NCI-H1694 (cell line): ENCODE results near the gene CYP1A2.
"Not testable (repeated sequence)": the region's sequence is repeated elsewhere in the genome, so short reads cannot be mapped to it uniquely, and the experiment has no call there.

Experiments used
- DNase-seq: peaks from one replicate; lab custom pipeline; 2025; lab: John Stamatoyannopoulos, UW

The CYP1A2 gene, protein sequence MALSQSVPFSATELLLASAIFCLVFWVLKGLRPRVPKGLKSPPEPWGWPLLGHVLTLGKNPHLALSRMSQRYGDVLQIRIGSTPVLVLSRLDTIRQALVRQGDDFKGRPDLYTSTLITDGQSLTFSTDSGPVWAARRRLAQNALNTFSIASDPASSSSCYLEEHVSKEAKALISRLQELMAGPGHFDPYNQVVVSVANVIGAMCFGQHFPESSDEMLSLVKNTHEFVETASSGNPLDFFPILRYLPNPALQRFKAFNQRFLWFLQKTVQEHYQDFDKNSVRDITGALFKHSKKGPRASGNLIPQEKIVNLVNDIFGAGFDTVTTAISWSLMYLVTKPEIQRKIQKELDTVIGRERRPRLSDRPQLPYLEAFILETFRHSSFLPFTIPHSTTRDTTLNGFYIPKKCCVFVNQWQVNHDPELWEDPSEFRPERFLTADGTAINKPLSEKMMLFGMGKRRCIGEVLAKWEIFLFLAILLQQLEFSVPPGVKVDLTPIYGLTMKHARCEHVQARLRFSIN

GRCh38 chr15:74748322-74748946, at the start of gene CYP1A2:
Gene CYP1A2, plus strand, starts transcription at chr15:74748845. Its CDS starts 894 bp downstream, at chr15:74749739.
- no peak for DNase-seq

- no peak for DNase-seq
Measured at GRCh38 chr15:74709011-74709410, 39.6 kb upstream of the CYP1A2 start.

DNA sequence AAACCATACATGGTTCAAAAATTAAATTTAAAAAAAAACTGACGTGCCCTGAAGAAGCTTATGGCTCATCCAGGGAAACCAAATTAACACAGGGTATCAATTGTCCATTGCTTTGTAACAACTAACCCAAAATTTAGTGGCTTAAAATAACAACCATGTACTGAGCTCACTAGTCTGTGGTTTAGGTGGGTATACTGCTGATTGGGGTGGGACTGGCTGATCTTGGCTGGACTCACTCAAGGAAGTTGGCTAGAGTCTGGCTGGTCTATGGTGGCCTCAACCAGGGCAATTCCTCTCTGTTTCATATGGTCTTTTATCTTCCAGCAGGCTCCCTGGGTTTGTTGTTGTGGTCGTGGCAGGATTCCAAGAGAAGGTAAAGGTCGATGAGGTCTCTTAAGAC, 38.8 kb upstream of the CYP1A2 start:
- DNase-seq: no peak

- DNase-seq: no peak
Measured at GRCh38 chr15:74710319-74711094, 38.1 kb upstream of the CYP1A2 start.

- no peak for DNase-seq
Measured at GRCh38 chr15:74712311-74712710, 36.3 kb upstream of the CYP1A2 start.

GRCh38 chr15:74716651-74717050, 32.0 kb upstream of the CYP1A2 start:
- DNase-seq: no peak

GRCh38 chr15:74722591-74722990, 26.1 kb upstream of the CYP1A2 start:
- DNase-seq: no peak

DNA sequence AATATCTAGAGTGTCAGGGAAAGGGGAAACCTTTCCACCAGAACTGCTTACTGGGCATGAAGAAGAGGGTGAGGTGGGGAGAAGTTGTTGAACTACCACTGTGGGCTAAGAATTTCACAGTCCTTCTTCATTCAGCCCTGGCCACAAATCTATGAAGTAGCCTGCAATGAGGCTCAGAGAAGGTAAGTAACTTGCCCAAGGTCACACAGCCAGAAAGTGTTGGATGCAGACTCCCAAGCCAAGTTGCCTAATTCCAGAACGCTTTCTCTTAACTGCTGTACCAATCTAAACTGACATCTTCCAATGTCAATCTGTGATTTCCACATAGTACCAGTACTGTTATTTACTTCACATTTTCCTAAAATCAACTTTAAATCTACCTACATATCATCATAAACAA, 25.5 kb upstream of the CYP1A2 start:
- no peak for DNase-seq

DNA sequence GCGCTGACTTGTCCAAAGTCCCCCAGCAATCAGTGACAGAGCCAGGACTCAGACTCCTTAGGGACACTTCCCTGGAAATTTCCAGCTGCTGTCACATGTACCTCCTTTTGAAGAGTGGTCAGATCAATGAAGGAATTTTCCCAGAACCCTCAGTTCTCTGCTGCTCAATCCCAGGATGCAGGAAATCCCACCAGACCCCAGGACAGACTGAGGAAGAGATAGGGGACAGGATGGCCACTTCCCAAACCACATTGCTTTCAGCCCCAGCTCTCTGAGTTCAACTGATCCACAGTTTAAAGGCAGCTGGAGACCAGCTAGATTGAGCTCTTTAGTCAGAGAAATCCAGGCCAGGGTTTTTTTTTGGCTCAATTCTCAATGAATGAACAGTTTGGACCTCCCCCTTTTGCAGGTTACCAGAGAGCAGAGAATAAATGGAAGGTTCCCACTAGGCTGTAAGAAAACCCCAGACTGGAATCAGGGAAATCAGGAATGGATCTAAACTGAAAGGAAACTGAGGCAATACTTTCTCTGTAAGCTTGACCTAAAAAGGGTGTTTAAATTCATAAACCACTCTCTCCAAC, 24.8 kb upstream of the CYP1A2 start:
- DNase-seq: peak; percentile 31

DNA sequence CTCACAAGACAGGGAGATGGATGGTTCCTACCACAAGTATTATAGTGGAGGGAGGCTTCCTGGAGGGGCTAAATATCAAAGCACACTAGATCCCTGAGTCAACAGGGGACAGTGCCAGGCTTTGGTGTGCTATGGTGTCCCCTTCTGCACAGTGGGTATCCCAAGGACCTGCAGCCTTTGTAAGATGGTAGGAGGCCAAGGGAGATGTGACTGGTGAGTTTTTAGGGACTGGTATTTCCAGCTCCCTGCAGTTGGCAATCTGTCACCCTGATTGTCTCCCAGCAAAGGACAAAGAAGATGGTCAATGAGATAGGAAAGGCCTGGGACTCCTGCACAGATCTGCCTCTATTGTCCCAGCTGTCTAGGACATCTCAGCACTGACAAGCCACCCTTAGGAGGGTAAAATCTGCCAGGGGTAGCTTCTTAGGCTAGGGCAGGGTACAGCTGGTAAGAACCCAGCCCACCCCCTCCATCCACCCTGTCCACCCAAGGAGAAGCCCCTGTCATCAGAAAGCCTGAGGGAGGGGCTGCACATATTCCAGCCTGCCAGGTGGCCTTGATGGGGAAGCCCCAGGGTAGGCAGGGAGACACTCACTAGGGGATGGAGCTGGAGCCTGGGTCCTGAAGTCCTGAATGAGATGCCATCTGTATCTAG, 23.9 kb upstream of the CYP1A2 start:
- DNase-seq: no peak

GRCh38 chr15:74725225-74725774, 23.3 kb upstream of the CYP1A2 start, which contains the start of gene CYP1A1:
Gene CYP1A1, minus strand, starts transcription at chr15:74725528. Its CDS starts 2,431 bp downstream, at chr15:74723097.
- DNase-seq: no peak

DNA sequence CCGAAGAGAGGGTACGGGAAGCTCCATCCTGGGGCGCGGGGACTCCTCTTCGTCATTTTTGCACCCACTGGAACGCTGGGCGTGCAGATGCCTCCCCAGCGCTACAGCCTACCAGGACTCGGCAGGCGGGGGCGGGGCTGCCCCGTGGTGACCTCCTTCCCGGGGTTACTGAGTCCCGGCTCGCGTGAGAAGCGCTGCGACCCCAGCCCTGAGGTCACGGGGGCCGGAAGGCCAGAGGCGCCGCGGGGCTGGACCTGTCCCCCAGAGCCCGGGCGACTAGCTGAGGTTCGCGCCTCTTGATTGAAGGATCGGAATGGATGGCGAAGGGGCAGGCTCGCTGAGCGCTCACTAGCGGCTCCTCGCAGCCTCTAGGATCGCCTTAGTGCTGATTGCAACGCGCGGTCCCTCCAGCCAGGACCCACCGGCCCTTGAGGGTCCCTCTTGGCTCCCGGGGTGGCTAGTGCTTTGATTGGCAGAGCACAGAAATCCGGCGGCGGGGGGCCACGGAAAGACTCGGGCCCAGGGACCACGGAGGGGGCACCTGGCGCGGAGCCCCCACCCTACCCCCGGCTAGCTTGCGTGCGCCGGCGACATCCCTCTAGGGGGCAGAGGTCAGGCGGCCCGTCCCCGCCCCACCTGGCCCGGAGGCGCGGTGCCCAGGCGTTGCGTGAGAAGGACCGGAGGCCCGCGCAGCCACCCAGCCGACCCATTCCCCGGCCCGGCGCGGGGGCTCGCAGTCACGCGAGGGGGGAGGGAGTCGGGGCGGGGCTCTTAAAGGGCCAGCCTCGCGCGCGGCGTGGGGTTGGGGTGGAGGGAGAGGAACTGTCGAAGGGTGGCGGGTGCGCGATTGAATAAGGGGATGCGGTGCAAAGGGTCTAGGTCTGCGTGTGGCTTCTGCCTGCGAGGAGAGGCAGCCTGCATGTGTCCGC, 22.5 kb upstream of the CYP1A2 start:
- DNase-seq: no peak

DNA sequence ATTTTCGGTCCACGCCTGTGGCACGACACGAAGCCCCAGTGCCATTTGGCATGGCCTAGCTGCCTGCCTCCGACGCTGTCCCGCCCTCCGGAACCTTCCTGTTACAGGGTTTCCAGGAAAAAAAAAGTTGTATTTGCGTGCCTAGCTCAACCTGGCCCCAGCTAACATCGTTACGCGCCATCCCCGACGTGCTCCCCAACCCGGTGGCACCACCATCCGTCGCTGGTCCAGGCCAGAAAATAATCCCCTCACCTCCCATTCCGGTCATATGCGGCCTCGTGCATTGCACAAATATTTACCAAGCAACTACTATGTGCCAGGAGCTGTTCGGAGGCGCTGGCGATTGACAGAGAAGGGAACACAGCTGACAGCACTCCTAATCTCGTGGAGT, 21.9 kb upstream of the CYP1A2 start:
- DNase-seq: no peak

GRCh38 chr15:74727727-74728126, 20.9 kb upstream of the CYP1A2 start:
- DNase-seq: no peak

DNA sequence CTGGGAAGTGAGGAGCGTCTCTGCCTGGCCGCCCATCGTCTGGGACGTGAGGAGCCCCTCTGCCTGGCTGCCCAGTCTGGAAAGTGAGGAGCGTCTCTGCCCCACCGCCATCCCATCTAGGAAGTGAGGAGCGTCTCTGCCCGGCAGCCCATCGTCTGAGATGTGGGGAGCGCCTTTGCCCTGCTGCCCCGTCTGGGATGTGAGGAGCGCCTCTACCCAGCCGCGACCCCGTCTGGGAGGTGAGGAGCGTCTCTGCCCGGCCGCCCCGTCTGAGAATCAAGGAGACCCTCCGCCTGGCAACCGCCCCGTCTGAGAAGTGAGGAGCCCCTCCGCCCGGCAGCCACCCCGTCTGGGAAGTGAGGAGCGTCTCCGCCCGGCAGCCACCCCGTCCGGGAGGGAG, 19.9 kb upstream of the CYP1A2 start:
- not testable (repeated sequence) for DNase-seq

- not testable (repeated sequence) for DNase-seq
Measured at GRCh38 chr15:74729372-74729771, 19.3 kb upstream of the CYP1A2 start.

DNA sequence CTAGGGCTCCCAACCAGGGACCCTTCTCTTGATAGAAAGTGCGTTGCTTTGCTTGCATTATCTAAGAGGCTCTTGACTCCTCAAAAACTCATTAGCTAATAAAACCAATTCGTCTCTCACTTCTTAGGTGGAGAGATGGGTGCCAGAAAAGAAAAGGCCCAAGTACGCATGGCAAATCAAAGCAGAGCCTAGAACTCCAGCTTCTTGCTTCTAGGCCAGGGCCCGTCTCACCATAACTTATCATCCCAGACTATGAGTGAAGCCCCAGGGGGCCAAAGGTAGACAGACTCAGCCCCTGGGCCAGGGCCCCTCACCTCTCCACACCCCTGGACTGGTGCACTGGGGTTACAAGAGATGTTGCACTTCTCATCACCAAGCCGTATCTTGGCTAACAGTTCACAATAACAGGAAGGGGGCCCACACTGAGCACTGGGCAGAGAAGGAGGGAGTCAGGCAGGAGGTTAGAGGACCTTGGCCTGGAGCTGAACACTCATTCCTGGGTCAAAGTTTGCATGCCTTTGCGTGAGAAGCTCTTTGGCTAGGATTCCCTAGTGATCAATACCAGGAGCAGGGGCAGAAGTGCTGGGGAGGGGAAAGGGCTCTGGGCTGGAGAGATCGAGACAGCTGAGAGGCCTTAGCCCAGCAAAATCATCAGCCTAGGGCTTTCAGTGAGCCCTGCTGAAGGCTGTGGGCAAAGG, 17.9 kb upstream of the CYP1A2 start:
- no peak for DNase-seq

DNA sequence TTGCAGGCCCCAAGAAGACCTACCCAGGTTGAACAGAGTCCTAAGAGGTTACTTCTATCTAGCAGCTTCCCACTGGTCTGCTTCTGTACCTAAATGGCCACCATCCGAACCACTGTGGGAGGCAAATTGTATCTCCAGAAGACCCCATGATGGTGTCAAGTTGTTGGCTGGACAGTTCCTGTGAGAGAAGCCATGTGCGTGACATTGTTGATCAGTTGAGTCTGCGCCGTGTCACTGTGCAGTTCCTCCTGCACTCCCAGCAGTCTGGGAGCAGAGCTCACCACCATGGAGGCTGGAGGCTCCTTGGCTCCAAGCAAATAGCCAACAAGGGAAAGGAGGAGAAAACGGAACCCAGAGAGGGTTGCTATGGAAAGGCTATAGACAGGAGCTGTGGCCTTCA, 15.8 kb upstream of the CYP1A2 start:
- no peak for DNase-seq

GRCh38 chr15:74733269-74733668, 15.4 kb upstream of the CYP1A2 start:
- DNase-seq: no peak

GRCh38 chr15:74735305-74735704, 13.3 kb upstream of the CYP1A2 start:
- no peak for DNase-seq
